Panc1 (cell line): ENCODE data around the gene KRTAP5-6. TPM values are rescaled to one million over a fixed set of nuclear protein-coding genes. Genes with fewer than 3 reads are reported as not detected.
A peak's percentile ranks its signal among the peaks of the same experiment; 100 is the strongest.
"Not testable (repeated sequence)": the region's sequence is repeated elsewhere in the genome, so short reads cannot be mapped to it uniquely, and the experiment has no call there.

Source experiments
- ATAC-seq: fragments of 200-7000 bp; cut with Tn5 transposase; 2 replicates; pipeline ENCODE4 v1.9.1; 2020; ENCODE audit warnings: mild to moderate bottlenecking, moderate library complexity
- BruUV-seq: library from RNA; stranded (reverse); fragments of 400-500 nt; replicated peaks from 2 replicates; lab custom pipeline; 2021; lab: Mats Ljungman, UMichigan
- CTCF ChIA-PET: fragments of 300-600 bp; sonication (Branson Sonifier 250); formaldehyde crosslinking; loops from one replicate; lab custom pipeline; 2022; ENCODE audit warnings: antibody characterized with exemption; lab: Charles Lee
- POLR2A ChIA-PET: fragments of 300-600 bp; sonication (Branson Sonifier 250); formaldehyde crosslinking; loops from one replicate; lab custom pipeline; 2022; ENCODE audit warnings: antibody characterized with exemption; lab: Charles Lee
- DNase-seq: peaks from one replicate; pipeline ENCODE4 v3.0.0-alpha.2; 2010; ENCODE audit warnings: low read depth, low spot score
- H3K27ac ChIP-seq: 2 replicates; pipeline ENCODE4 v1.5.1; 2011; ENCODE audit warnings: mild to moderate bottlenecking, low read length, inconsistent platforms
- H3K27me3 ChIP-seq: fragments of 200-500 bp; sonication (Bioruptor generic); 2 replicates; pipeline ENCODE4 v1.6.0; 2014; ENCODE audit warnings: low read length, inconsistent platforms; ENCODE audit not compliant: control insufficient read depth, insufficient read depth
- H3K36me3 ChIP-seq: fragments of 200-500 bp; sonication (Bioruptor generic); 2 replicates; pipeline ENCODE4 v1.5.1; 2014; ENCODE audit warnings: inconsistent platforms, mild to moderate bottlenecking, low read length, moderate library complexity; ENCODE audit not compliant: control insufficient read depth, insufficient read depth
- H3K4me1 ChIP-seq: 2 replicates; pipeline ENCODE4 v1.5.1; 2011; ENCODE audit warnings: inconsistent platforms, mild to moderate bottlenecking, low read length, moderate library complexity; ENCODE audit not compliant: control insufficient read depth, insufficient read depth
- H3K4me3 ChIP-seq, 2 experiments: 2 replicates each; pipeline ENCODE4 v1.5.1; 2011 to 2012; ENCODE audit warnings: low read depth in 2 of 2, low read length in 2 of 2, mild to moderate bottlenecking in 2 of 2, inconsistent platforms in 1 of 2, moderate library complexity in 1 of 2
- H3K9me3 ChIP-seq: fragments of 200-500 bp; sonication (Bioruptor generic); 2 replicates; pipeline ENCODE4 v1.5.1; 2014; ENCODE audit warnings: low read depth, mild to moderate bottlenecking, inconsistent platforms, low read length, moderate library complexity; ENCODE audit not compliant: control insufficient read depth, insufficient read depth
- CTCF ChIP-seq: fragments of 450-650 bp; IDR thresholded peaks from 2 replicates; pipeline ENCODE4 v1.5.1; 2017; ENCODE audit warnings: mild to moderate bottlenecking
- POLR2AphosphoS5 ChIP-seq: IDR thresholded peaks from 2 replicates; pipeline ENCODE4 v1.6.1; 2012; ENCODE audit warnings: mild to moderate bottlenecking, low read depth, low read length, moderate library complexity
- REST ChIP-seq, 2 experiments: IDR thresholded peaks; 2 replicates each; pipeline ENCODE4 v1.6.1; 2011 to 2012; ENCODE audit warnings: low read depth in 2 of 2, control low read depth in 1 of 2, low read length in 1 of 2, mild to moderate bottlenecking in 1 of 2, moderate library complexity in 1 of 2; ENCODE audit not compliant: insufficient read depth in 1 of 2
- SIN3A ChIP-seq: IDR thresholded peaks from 2 replicates; pipeline ENCODE4 v1.6.1; 2012; ENCODE audit warnings: low read depth, mild to moderate bottlenecking, low read length, moderate library complexity, borderline replicate concordance; ENCODE audit not compliant: insufficient read depth
- TCF7L2 ChIP-seq: IDR thresholded peaks from 2 replicates; pipeline ENCODE4 v1.6.1; 2011; ENCODE audit warnings: mild to moderate bottlenecking, low read depth, low read length, inconsistent platforms
- in situ Hi-C: cut with HindIII; loops from 2 replicates; pipeline ENCODE4 v1.10.0; 2016; ENCODE audit warnings: low sequenced_read_pairs, low pct_unique_long_range_greater_than_20kb
- intact Hi-C: fragments of 100-400 bp; cut with micrococcal nuclease; formaldehyde crosslinking; loops from one replicate; pipeline ENCODE4 v1.10.0; 2022; ENCODE audit not compliant: unreplicated experiment
- total RNA-seq: library from RNA; stranded (reverse); gene quantifications from one replicate; pipeline ENCODE4 v1.2.1, GENCODE V29; 2021; ENCODE audit not compliant: unreplicated experiment

KRTAP5-6 gene
- total RNA-seq, 1 experiment from 2014 or later, result not detected

- H3K4me3 ChIP-seq, H3K36me3 ChIP-seq, BruUV-seq, H3K27me3 ChIP-seq, intact Hi-C loops, H3K9me3 ChIP-seq, H3K4me1 ChIP-seq, in situ Hi-C loops, DNase-seq, POLR2A ChIA-PET, H3K27ac ChIP-seq, ATAC-seq: not testable (repeated sequence)
- CTCF ChIA-PET, result interaction anchor here (0.6 kb wide), 1 partner anchor 16 kb away, joined by 3 read pairs; no protein-coding TSS in a partner anchor
Measured at GRCh38 chr11:1662699-1663283, 34.2 kb upstream of the KRTAP5-6 start.

DNA sequence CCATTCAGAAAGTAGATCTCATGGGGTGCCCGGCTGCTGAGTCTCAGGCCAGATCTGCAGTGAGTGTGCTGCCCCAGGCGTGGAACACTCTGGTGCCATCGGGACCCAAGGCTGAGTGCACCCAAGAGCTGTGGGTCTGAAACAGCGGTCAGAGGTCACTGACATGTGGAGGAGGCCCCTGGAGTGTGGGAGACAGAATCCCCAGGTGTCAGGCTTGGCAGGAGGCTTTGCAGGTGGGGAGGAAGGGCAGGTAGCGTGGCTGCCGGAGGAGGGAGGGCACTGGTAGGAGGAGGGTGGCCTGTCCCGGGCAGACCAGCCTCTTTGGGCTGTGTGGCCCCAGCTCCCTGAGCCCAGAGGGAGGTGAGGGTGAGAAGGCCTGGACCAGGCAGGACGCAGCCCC is 31.7 kb upstream of the KRTAP5-6 start:
- Histone ChIP-seq H3K36me3 (no peaks in the 10 kb centered on the region), H3K27ac (no peak overlapping the region), H3K4me3 (no peak overlapping the region), H3K27me3 (0 out of 2 replicates have a peak, but pooled peaks cover 2% of the 10 kb centered on the region), H3K9me3 (no peaks in the 10 kb centered on the region), H3K4me1 (no peaks in the 10 kb centered on the region)
- in situ Hi-C loops, result no loop called here
- POLR2A ChIA-PET, result no interaction called here
- BruUV-seq, result no TSS peak
- TF ChIP-seq REST (IDR thresholded peaks at IDR 0.05; ENCODE audit: insufficient read depth in 1 of 2, low read depth in 2 of 2, low read length in 1 of 2) (no peak), CTCF (no peak), TCF7L2 (no peak), SIN3A (no peak), POLR2AphosphoS5 (no peak)
- DNase-seq (no peak), ATAC-seq (no peak)
- intact Hi-C loops, result no loop called here
- CTCF ChIA-PET, result no interaction called here

DNA sequence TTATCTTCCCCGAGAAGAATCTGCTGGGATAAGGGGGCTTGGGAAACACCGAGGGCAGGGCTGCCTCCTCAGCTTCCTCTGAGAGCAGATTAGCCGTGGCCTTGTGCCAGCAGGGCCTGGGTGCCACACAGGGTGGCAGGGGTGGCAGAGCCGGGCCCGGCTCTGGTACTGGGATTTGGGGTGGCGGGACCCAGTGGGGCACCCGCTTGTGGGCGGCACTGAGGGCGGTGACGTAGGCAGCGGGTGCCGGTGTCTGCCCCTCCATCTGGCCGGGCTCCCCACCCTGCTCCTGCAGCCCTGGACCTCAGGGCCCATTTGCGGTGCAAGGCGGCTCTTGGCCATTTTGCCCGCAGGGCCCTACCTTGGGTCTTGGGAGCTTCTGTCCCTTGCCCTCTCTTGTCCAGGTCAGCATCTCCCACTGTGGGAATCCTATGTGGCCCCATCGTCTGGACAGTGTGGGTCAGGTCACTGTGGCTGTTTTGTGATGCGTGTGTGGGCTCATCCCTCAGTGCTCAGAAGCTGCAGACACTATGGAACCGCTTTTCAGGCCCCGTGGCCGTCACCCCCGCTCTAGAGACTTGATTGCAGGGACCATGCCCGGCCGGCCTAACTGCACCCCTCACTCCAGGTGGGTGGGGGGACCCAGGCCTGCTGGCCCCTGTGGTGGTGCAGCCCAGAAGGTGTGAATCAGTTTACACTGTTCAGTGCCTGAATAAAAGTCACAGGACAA is 29.7 kb upstream of the KRTAP5-6 start:
- no TSS peak for BruUV-seq
- Histone ChIP-seq H3K4me3 (no peak overlapping the region), H3K4me1 (no peaks in the 10 kb centered on the region), H3K27ac (no peak overlapping the region), H3K9me3 (no peaks in the 10 kb centered on the region), H3K27me3 (0 out of 2 replicates have a peak, but pooled peaks cover 2% of the 10 kb centered on the region), H3K36me3 (no peaks in the 10 kb centered on the region)
- TF ChIP-seq POLR2AphosphoS5 (no peak), SIN3A (no peak), TCF7L2 (no peak), REST (IDR thresholded peaks at IDR 0.05; ENCODE audit: insufficient read depth in 1 of 2, low read depth in 2 of 2, low read length in 1 of 2) (no peak), CTCF (no peak)
- ATAC-seq, result 0 out of 2 replicates have a peak, but pooled peaks have one; percentile 18
- in situ Hi-C loops (no loop called here), intact Hi-C loops (no loop called here)
- DNase-seq, result no peak
- ChIA-PET CTCF (no interaction called here), POLR2A (no interaction called here)
